ENCODE measurements around the gene GIGYF2.

Gene GIGYF2

GRCh38 chr2:232831496-232831895 lies 134.4 kb downstream of the GIGYF2 start:
- TF ChIP-seq REST (IDR thresholded peaks at IDR 0.05; ENCODE audit: insufficient read depth in 1 of 2, low read depth in 2 of 2, low read length in 2 of 2) (no peak), FOXP2 (optimal IDR thresholded peaks at IDR 0.05; ENCODE audit: borderline replicate concordance, extremely low read depth, extremely low read length, insufficient read depth) (no peak), TAF1 (IDR thresholded peaks at IDR 0.05; ENCODE audit: borderline replicate concordance, insufficient read depth, low read length) (no peak), POLR2AphosphoS5 (IDR thresholded peaks at IDR 0.05; ENCODE audit: low read depth, low read length) (no peak), SIN3A (IDR thresholded peaks at IDR 0.05; ENCODE audit: borderline replicate concordance, insufficient read depth, low read length) (no peak)

GRCh38 chr2:232833830-232834229 lies 136.7 kb downstream of the GIGYF2 start:
- TF ChIP-seq FOXP2 (optimal IDR thresholded peaks at IDR 0.05; ENCODE audit: borderline replicate concordance, extremely low read depth, extremely low read length, insufficient read depth), result no peak
- no peak for TF ChIP-seq SIN3A (IDR thresholded peaks at IDR 0.05; ENCODE audit: borderline replicate concordance, insufficient read depth, low read length)
- no peak for TF ChIP-seq TAF1 (IDR thresholded peaks at IDR 0.05; ENCODE audit: borderline replicate concordance, insufficient read depth, low read length)
- TF ChIP-seq REST (IDR thresholded peaks at IDR 0.05; ENCODE audit: insufficient read depth in 1 of 2, low read depth in 2 of 2, low read length in 2 of 2), result no peak
- TF ChIP-seq POLR2AphosphoS5 (IDR thresholded peaks at IDR 0.05; ENCODE audit: low read depth, low read length), result no peak

GRCh38 chr2:232835687-232836208 lies 138.6 kb downstream of the GIGYF2 start:
- TF ChIP-seq FOXP2 (optimal IDR thresholded peaks at IDR 0.05; ENCODE audit: borderline replicate concordance, extremely low read depth, extremely low read length, insufficient read depth) (no peak), REST (IDR thresholded peaks at IDR 0.05; ENCODE audit: insufficient read depth in 1 of 2, low read depth in 2 of 2, low read length in 2 of 2) (no peak), SIN3A (IDR thresholded peaks at IDR 0.05; ENCODE audit: borderline replicate concordance, insufficient read depth, low read length) (no peak), TAF1 (IDR thresholded peaks at IDR 0.05; ENCODE audit: borderline replicate concordance, insufficient read depth, low read length) (no peak), POLR2AphosphoS5 (IDR thresholded peaks at IDR 0.05; ENCODE audit: low read depth, low read length) (no peak)

- TF ChIP-seq TAF1 (IDR thresholded peaks at IDR 0.05; ENCODE audit: borderline replicate concordance, insufficient read depth, low read length), result no peak
- TF ChIP-seq REST (IDR thresholded peaks at IDR 0.05; ENCODE audit: insufficient read depth in 1 of 2, low read depth in 2 of 2, low read length in 2 of 2), result no peak
- no peak for TF ChIP-seq SIN3A (IDR thresholded peaks at IDR 0.05; ENCODE audit: borderline replicate concordance, insufficient read depth, low read length)
- TF ChIP-seq FOXP2 (optimal IDR thresholded peaks at IDR 0.05; ENCODE audit: borderline replicate concordance, extremely low read depth, extremely low read length, insufficient read depth), result no peak
- no peak for TF ChIP-seq POLR2AphosphoS5 (IDR thresholded peaks at IDR 0.05; ENCODE audit: low read depth, low read length)
Observed at GRCh38 chr2:232836934-232837333, 139.8 kb downstream of the GIGYF2 start.

Data from PFSK-1 (cell line).